ENCODE data around the gene KIF26B. TPM values are rescaled to one million over a fixed set of nuclear protein-coding genes. Genes with fewer than 3 reads are reported as not detected.

KIF26B gene
- total RNA-seq, 2 donors from 2014 or later = 0.30 to 0.35 TPM

- H3K27ac ChIP-seq = no peak overlapping the region
- intact Hi-C loops (cut with DNase I) = no loop called here
- H3K4me1 ChIP-seq = no peaks in the 10 kb centered on the region
- H3K27me3 ChIP-seq = no peaks in the 10 kb centered on the region
- H3K9ac ChIP-seq (ENCODE audit: low read depth in 2 of 2, low read length in 2 of 2) = no peak overlapping the region
- DNase-seq = no peak
- no peaks in the 10 kb centered on the region for H3K9me3 ChIP-seq
- no peaks in the 10 kb centered on the region for H3K36me3 ChIP-seq
- TF ChIP-seq CTCF (IDR thresholded peaks at IDR 0.05) = no peak
- no peak overlapping the region for H3K4me3 ChIP-seq
Observed at GRCh38 chr1:245480393-245481120, 325.8 kb downstream of the KIF26B start.

DNA sequence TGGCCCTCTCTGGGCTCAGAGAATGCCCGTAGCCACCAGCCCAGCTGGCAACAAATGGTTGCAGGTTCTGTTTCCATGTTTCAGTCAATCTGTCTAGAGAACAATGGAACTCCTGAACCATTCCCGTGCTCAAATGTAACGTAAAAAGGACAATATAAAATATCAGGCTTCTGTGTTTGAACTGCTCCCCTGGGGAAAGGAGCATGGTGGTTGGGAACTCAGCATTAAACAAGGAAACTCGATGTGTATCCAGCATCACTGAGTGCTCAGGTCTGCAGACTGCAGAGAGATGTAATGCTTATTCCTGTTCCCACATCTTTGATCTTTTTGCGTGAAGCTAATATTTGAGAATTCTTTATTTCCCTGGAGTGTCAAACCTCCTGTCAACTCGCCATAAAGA lies 326.5 kb downstream of the KIF26B start:
- no peak for TF ChIP-seq CTCF (IDR thresholded peaks at IDR 0.05)
- Histone ChIP-seq H3K9me3 (no peaks in the 10 kb centered on the region), H3K4me3 (no peak overlapping the region), H3K27me3 (no peaks in the 10 kb centered on the region), H3K9ac (ENCODE audit: low read depth in 2 of 2, low read length in 2 of 2) (no peak overlapping the region), H3K27ac (no peak overlapping the region), H3K36me3 (no peaks in the 10 kb centered on the region), H3K4me1 (no peaks in the 10 kb centered on the region)
- DNase-seq = no peak
- intact Hi-C loops (cut with DNase I) = no loop called here

- DNase-seq = no peak
- Histone ChIP-seq H3K4me3 (no peak overlapping the region), H3K9me3 (no peaks in the 10 kb centered on the region), H3K4me1 (no peaks in the 10 kb centered on the region), H3K9ac (ENCODE audit: low read depth in 2 of 2, low read length in 2 of 2) (no peak overlapping the region), H3K27me3 (no peaks in the 10 kb centered on the region), H3K36me3 (no peaks in the 10 kb centered on the region), H3K27ac (no peak overlapping the region)
- intact Hi-C loops (cut with DNase I) = no loop called here
- no peak for TF ChIP-seq CTCF (IDR thresholded peaks at IDR 0.05)
Observed at GRCh38 chr1:245483247-245483646, 328.5 kb downstream of the KIF26B start.

DNA sequence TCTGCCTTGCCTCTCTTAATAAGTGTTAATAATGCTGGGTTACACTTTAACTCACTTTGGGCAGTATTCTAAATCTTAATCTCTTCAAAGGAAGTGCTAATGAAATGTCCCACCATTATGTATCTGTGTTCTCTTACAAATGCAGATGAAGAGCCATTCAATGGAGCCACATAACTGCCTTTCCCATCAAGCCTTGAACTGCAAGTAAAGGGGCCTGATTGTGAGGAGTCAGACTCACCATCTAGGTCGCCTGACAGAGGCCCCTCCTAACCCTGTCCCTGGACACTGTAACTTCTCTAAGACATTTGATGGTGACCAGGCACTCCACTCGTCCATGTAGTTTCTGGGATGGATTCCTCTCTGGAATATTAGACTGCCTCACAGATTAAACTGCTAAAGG lies 329.4 kb downstream of the KIF26B start:
- intact Hi-C loops (cut with DNase I) = no loop called here
- no peak for DNase-seq
- Histone ChIP-seq H3K4me1 (no peaks in the 10 kb centered on the region), H3K27ac (no peak overlapping the region), H3K9me3 (no peaks in the 10 kb centered on the region), H3K9ac (ENCODE audit: low read depth in 2 of 2, low read length in 2 of 2) (no peak overlapping the region), H3K4me3 (no peak overlapping the region), H3K27me3 (no peaks in the 10 kb centered on the region), H3K36me3 (no peaks in the 10 kb centered on the region)
- TF ChIP-seq CTCF (IDR thresholded peaks at IDR 0.05) = no peak

DNA sequence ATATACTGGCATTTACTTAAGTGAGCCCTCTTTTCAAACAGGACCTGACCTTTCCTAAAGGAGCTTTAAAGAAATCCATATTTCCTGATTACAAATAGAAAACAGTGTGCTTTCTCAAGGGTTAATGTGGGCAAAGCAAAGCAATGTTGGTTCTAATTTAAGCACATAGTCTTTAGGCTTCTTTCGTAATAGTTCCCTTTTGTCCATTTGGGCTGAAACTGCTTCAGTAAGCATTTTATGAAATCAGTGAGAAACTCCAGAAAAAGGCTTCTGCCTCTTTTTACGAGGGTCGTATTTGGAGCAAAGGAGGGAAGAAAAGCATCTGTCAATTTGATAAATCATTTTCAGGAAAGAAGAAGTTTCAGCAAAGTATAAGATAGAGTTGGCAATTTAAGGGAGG lies 331.2 kb downstream of the KIF26B start:
- intact Hi-C loops (cut with DNase I) = no loop called here
- no peak overlapping the region for H3K27ac ChIP-seq
- H3K9ac ChIP-seq (ENCODE audit: low read depth in 2 of 2, low read length in 2 of 2) = no peak overlapping the region
- H3K4me3 ChIP-seq = no peak overlapping the region
- no peaks in the 10 kb centered on the region for H3K9me3 ChIP-seq
- no peaks in the 10 kb centered on the region for H3K4me1 ChIP-seq
- no peaks in the 10 kb centered on the region for H3K36me3 ChIP-seq
- no peak for DNase-seq
- H3K27me3 ChIP-seq = no peaks in the 10 kb centered on the region
- no peak for TF ChIP-seq CTCF (IDR thresholded peaks at IDR 0.05)
